K562 (cell line): ENCODE data around the gene EGLN3. TPM values are rescaled to one million over a fixed set of nuclear protein-coding genes. Genes with fewer than 3 reads are reported as not detected.

ENCODE experiments used
- ATAC-seq: fragments of 200-7000 bp; cut with Tn5 transposase; 3 replicates; pipeline ENCODE4 v1.9.1; 2020; ENCODE audit warnings: moderate library complexity
- BruUV-seq: library from RNA; stranded (reverse); fragments of 400-500 nt; replicated peaks from 2 replicates; lab custom pipeline; 2021; lab: Mats Ljungman, UMichigan
- CTCF ChIA-PET: fragments of 300-600 bp; formaldehyde crosslinking; extraction: SDS; loops from one replicate; lab custom pipeline; 2021; ENCODE audit warnings: low intra/inter-chr PET ratio; lab: Yijun Ruan, JAX
- POLR2A ChIA-PET: fragments of 300-600, 350-650 bp; sonication (Branson Sonifier 250); formaldehyde crosslinking; extraction: SDS; loops from one replicate; lab custom pipeline; 2021; ENCODE audit warnings: antibody characterized with exemption, inconsistent platforms; lab: Yijun Ruan, JAX
- DNase-seq, 4 experiments: peaks; one replicate each; pipeline versions ENCODE4 v3.0.0 to v3.0.0-alpha.2; 2011 to 2018; ENCODE audit warnings: low spot score in 3 of 4, mixed read lengths in 3 of 4; ENCODE audit errors: extremely low read depth in 1 of 4
- FAIRE-seq: peaks from 2 replicates; lab custom pipeline; 2011; peaks lifted over from hg19 to GRCh38; lab: Jason Lieb, UNC
- H2AFZ ChIP-seq: 2 replicates; pipeline ENCODE4 v1.6.0; 2011; ENCODE audit warnings: low read depth, low read length, control low read depth, inconsistent platforms
- H3K27ac ChIP-seq: fragments of 200-600 bp; 3 replicates; pipeline ENCODE4 v1.8.0; 2011; ENCODE audit warnings: low read depth, mild to moderate bottlenecking, control low read depth, inconsistent platforms, low read length, moderate library complexity, mixed read lengths; ENCODE audit errors: extremely low read depth
- H3K27me3 ChIP-seq, 2 experiments: fragments of 300-600 bp in 1 of 2; 2 replicates in 1 of 2; 3 replicates in 1 of 2; pipeline versions ENCODE4 v1.6.0 to v1.8.0; 2011; ENCODE audit warnings: inconsistent platforms in 2 of 2, low read length in 2 of 2, mild to moderate bottlenecking in 1 of 2, mixed read lengths in 1 of 2, moderate library complexity in 1 of 2; ENCODE audit not compliant: control insufficient read depth in 2 of 2, insufficient read depth in 2 of 2
- H3K36me3 ChIP-seq: fragments of 300-600 bp; 3 replicates; pipeline ENCODE4 v1.8.0; 2011; ENCODE audit warnings: mild to moderate bottlenecking, low read length, inconsistent platforms; ENCODE audit not compliant: control insufficient read depth, insufficient read depth
- H3K4me1 ChIP-seq, 2 experiments: fragments of 200-600 bp in 1 of 2; replicated peaks in 1 of 2; 2 replicates in 1 of 2; 3 replicates in 1 of 2; pipeline versions ENCODE4 v1.5.1 to v1.8.0; 2011; ENCODE audit warnings: inconsistent platforms in 2 of 2, low read length in 2 of 2, mild to moderate bottlenecking in 1 of 2, mixed read lengths in 1 of 2, moderate library complexity in 1 of 2; ENCODE audit not compliant: control insufficient read depth in 2 of 2, insufficient read depth in 2 of 2
- H3K4me2 ChIP-seq: 2 replicates; pipeline ENCODE4 v1.6.1; 2011; ENCODE audit warnings: low read length, control low read depth, inconsistent platforms, mixed read lengths; ENCODE audit not compliant: insufficient read depth
- H3K4me3 ChIP-seq: fragments of 200-600 bp; sonication (generic), shearing (Covaris generic); 2 replicates; pipeline ENCODE4 v1.5.1; 2016; ENCODE audit warnings: control low read depth, inconsistent platforms
- H3K79me2 ChIP-seq: fragments of 200-600 bp; 3 replicates; pipeline ENCODE4 v1.8.0; 2011; ENCODE audit warnings: low read length, inconsistent platforms; ENCODE audit not compliant: control insufficient read depth, insufficient read depth
- H3K9ac ChIP-seq, 2 experiments: 2 replicates each; pipeline versions ENCODE4 v1.6.0 to v1.6.1; 2011; ENCODE audit warnings: low read depth in 2 of 2, low read length in 2 of 2, control low read depth in 1 of 2, inconsistent platforms in 1 of 2, mild to moderate bottlenecking in 1 of 2, mixed read lengths in 1 of 2; ENCODE audit not compliant: insufficient read depth in 1 of 2
- H3K9me1 ChIP-seq: one replicate; pipeline ENCODE4 v1.6.0; 2011; ENCODE audit warnings: inconsistent platforms, mild to moderate bottlenecking, low read length, moderate library complexity; ENCODE audit not compliant: control insufficient read depth, insufficient read depth
- H3K9me3 ChIP-seq: replicated peaks from 2 replicates; pipeline ENCODE4 v1.5.1; 2011; ENCODE audit warnings: low read depth, low read length, inconsistent platforms; ENCODE audit not compliant: control insufficient read depth, insufficient read depth
- H4K20me1 ChIP-seq: replicated peaks from 2 replicates; pipeline ENCODE4 v1.6.1; 2011; ENCODE audit warnings: low read length, inconsistent platforms, mixed read lengths; ENCODE audit not compliant: control insufficient read depth, insufficient read depth
- ARNT ChIP-seq, 2 experiments: fragments of 450-650 bp; IDR thresholded peaks; 2 replicates each; pipeline ENCODE4 v1.6.1; 2016; ENCODE audit warnings: mild to moderate bottlenecking in 1 of 2
- CCNT2 ChIP-seq: IDR thresholded peaks from 2 replicates; pipeline ENCODE4 v1.6.1; 2011; ENCODE audit warnings: borderline replicate concordance, low read depth, mild to moderate bottlenecking, moderate library complexity, mixed read lengths, low read length; ENCODE audit not compliant: insufficient read length; ENCODE audit errors: extremely low read depth
- FOXM1 ChIP-seq, 2 experiments: fragments of 450-650 bp in 1 of 2; sonication (generic) in 1 of 2; formaldehyde crosslinking in 1 of 2; IDR thresholded peaks; 2 replicates each; pipeline versions ENCODE4 v1.6.1 to v1.9.0; 2017 to 2022; ENCODE audit warnings: low read depth in 2 of 2, mild to moderate bottlenecking in 2 of 2, missing genetic modification reagents in 1 of 2, moderate library complexity in 1 of 2
- GABPB2 ChIP-seq: fragments of 250-450 bp; sonication (Bioruptor Pico); conservative IDR thresholded peaks from 2 replicates; pipeline ENCODE4 v1.5.1; 2021; ENCODE audit warnings: mild to moderate bottlenecking
- ILF3 ChIP-seq: fragments of 450-650 bp; IDR thresholded peaks from 2 replicates; pipeline ENCODE4 v1.6.1; 2018; ENCODE audit warnings: antibody characterized with exemption, mild to moderate bottlenecking, moderate library complexity, borderline replicate concordance
- LCOR ChIP-seq: sonication (generic); formaldehyde crosslinking; IDR thresholded peaks from 2 replicates; pipeline ENCODE4 v1.8.0; 2022; ENCODE audit warnings: mild to moderate bottlenecking, missing genetic modification reagents
- NELFE ChIP-seq: IDR thresholded peaks from 2 replicates; pipeline ENCODE4 v1.6.1; 2011; ENCODE audit warnings: mild to moderate bottlenecking; ENCODE audit not compliant: insufficient read depth, insufficient read length
- PURB ChIP-seq: sonication (generic); formaldehyde crosslinking; IDR thresholded peaks from 2 replicates; pipeline ENCODE4 v1.9.0; 2021; ENCODE audit warnings: low read depth, mild to moderate bottlenecking, missing genetic modification reagents
- RBM25 ChIP-seq: fragments of 200-400 bp; formaldehyde crosslinking; IDR thresholded peaks from 2 replicates; pipeline ENCODE4 v1.6.1; 2018; ENCODE audit warnings: low read length, low read depth, moderate library complexity; ENCODE audit not compliant: severe bottlenecking
- SIN3B ChIP-seq: fragments of 450-650 bp; IDR thresholded peaks from 2 replicates; pipeline ENCODE4 v1.6.1; 2017; ENCODE audit warnings: low read depth, mild to moderate bottlenecking, moderate library complexity
- SRSF9 ChIP-seq: fragments of 200-400 bp; formaldehyde crosslinking; IDR thresholded peaks from 2 replicates; pipeline ENCODE4 v1.6.1; 2017; ENCODE audit warnings: low read depth, low read length, borderline replicate concordance
- ZBTB1 ChIP-seq: sonication (generic); formaldehyde crosslinking; IDR thresholded peaks from 2 replicates; pipeline ENCODE4 v1.8.1; 2023; ENCODE audit warnings: missing genetic modification reagents, low read depth, mild to moderate bottlenecking, borderline replicate concordance
- ZBTB2 ChIP-seq: fragments of 450-650 bp; IDR thresholded peaks from 2 replicates; pipeline ENCODE4 v1.6.1; 2016; ENCODE audit warnings: antibody characterized with exemption
- ZNF133 ChIP-seq: fragments of 250-450 bp; sonication (Bioruptor Pico); IDR thresholded peaks from 2 replicates; pipeline ENCODE4 v1.4.0; 2020; ENCODE audit warnings: mild to moderate bottlenecking
- ZSCAN32 ChIP-seq: fragments of 450-650 bp; formaldehyde crosslinking; IDR thresholded peaks from 2 replicates; pipeline ENCODE4 v1.4.0; 2020; ENCODE audit warnings: mild to moderate bottlenecking, moderate library complexity
- WGBS: fragments of 100-300 bp; shearing (Covaris generic); methylation state at CpG from one replicate; pipeline ENCODE4 v1.1.6; 2016; ENCODE audit warnings: low coverage, mixed read lengths; ENCODE audit not compliant: insufficient coverage; ENCODE audit errors: missing lambda C conversion rate; 5-methylcytosine and 5-hydroxymethylcytosine counted together
- in situ Hi-C: fragments of 300-500 bp; cut with MboI; formaldehyde crosslinking; loops from 4 replicates; pipeline ENCODE4 v1.15.0; 2018; ENCODE audit warnings: inconsistent platforms, mixed read lengths
- intact Hi-C: fragments of 100-400 bp; cut with micrococcal nuclease; formaldehyde crosslinking; loops from 2 replicates; pipeline ENCODE4 v1.14.2; 2022
- polyA plus RNA-seq, 8 experiments: library from polyadenylated mRNA; depleted of rRNA in 4 of 8; stranded (reverse) in 5 of 8; unstranded in 3 of 8; fragments of >200 nt; fragmentation: Nextera tagmentation in 2 of 8; fragmentation: Illumina TruSeq in 1 of 8; extraction: Ambion mirVana in 2 of 8; extraction: Trizol in 1 of 8; gene quantifications; 2 replicates each; pipeline versions ENCODE4 v1.2.1 to v1.2.3, GENCODE V29; 2011 to 2014; ENCODE audit warnings: inconsistent platforms in 1 of 8, missing spikeins in 1 of 8
- total RNA-seq, 7 experiments: library from RNA; depleted of rRNA in 6 of 7; stranded (reverse); fragments of >200 nt in 6 of 7; fragmentation: Illumina TruSeq in 2 of 7; extraction: Trizol in 2 of 7; gene quantifications; 2 replicates each; pipeline versions ENCODE4 v1.2.1 to v1.2.3, GENCODE V29; 2011 to 2021; ENCODE audit warnings: low replicate concordance in 1 of 7
- TF ChIP-seq, protein P1 (sequence below): sonication (generic); formaldehyde crosslinking; IDR thresholded peaks from 2 replicates; pipeline ENCODE4 v1.9.0; 2022; ENCODE audit warnings: mild to moderate bottlenecking, missing genetic modification reagents

Gene EGLN3
- total and polyA plus RNA-seq, 9 of the 15 experiments (the other 6 are each of a cell fraction or from before 2014, with no cell fraction given) = 2.5 to 87.6 (median 5.8) TPM

DNA sequence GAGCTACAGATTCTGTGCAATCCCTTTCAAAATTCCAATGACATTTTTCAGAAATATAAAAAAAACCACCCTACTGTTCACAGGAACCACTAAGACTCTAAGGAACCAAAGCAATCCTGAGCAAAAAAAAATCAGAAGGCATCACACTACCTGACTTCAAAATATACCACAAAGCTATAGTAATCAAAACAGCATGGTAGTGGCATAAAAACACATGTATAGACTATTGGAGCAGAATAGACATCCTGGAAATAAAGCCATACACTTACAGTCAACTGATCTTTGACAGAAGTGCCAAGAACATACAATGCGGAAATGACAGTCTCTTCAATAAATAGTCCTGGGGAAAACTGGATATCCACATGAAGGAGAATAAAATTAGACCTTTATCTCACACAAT is 56.5 kb downstream of the EGLN3 start:
- Histone ChIP-seq H4K20me1 (no peaks in the 10 kb centered on the region), H3K4me2 (no peak overlapping the region), H3K4me3 (no peak overlapping the region), H3K36me3 (no peaks in the 10 kb centered on the region), H3K9me3 (no peaks in the 10 kb centered on the region), H3K27me3 (no peaks in the 10 kb centered on the region), H2AFZ (no peak overlapping the region), H3K27ac (no peak overlapping the region), H3K79me2 (no peaks in the 10 kb centered on the region), H3K9ac (no peak overlapping the region), H3K4me1 (peaks cover 0 to 4% of the 10 kb centered on the region in 2 experiments; a peak in 1 of 5 replicates), H3K9me1 (no peaks in the 10 kb centered on the region)
- 74% methylated on average over 1 of the region's 1 CpG for WGBS
- ChIA-PET CTCF (no interaction called here), POLR2A (no interaction called here)
- DNase-seq (no peak), FAIRE-seq (no peak), ATAC-seq (no peak)
- no peak for TF ChIP-seq ZBTB2
- TF ChIP-seq RBM25 = peak; percentile 56
- TF ChIP-seq LCOR (CRISPR knock-in tag) = no peak
- no TSS peak for BruUV-seq
- intact Hi-C loops (no loop called here), in situ Hi-C loops (no loop called here)

GRCh38 chr14:33891700-33892099 is 59.2 kb downstream of the EGLN3 start:
- Histone ChIP-seq H3K27me3 (no peaks in the 10 kb centered on the region), H3K4me3 (no peak overlapping the region), H3K4me1 (no peaks in the 10 kb centered on the region), H3K9me3 (peaks cover 3% of the 10 kb centered on the region; the same call in 1 of the 2 replicates), H3K36me3 (no peaks in the 10 kb centered on the region), H3K9ac (no peak overlapping the region), H3K79me2 (no peaks in the 10 kb centered on the region), H4K20me1 (no peaks in the 10 kb centered on the region), H2AFZ (no peak overlapping the region), H3K4me2 (no peak overlapping the region), H3K9me1 (no peaks in the 10 kb centered on the region), H3K27ac (no peak overlapping the region)
- DNase-seq (no peak), ATAC-seq (no peak), FAIRE-seq (no peak)
- intact Hi-C loops = no loop called here
- 10% methylated on average over 1 of the region's 1 CpG for WGBS
- ChIA-PET POLR2A (no interaction called here), CTCF (no interaction called here)
- in situ Hi-C loops = no loop called here
- BruUV-seq = no TSS peak
- no peak for TF ChIP-seq ZSCAN32 (CRISPR knock-in tag)
- TF ChIP-seq FOXM1 (IDR thresholded peaks at IDR 0.05; ENCODE audit: low read depth) = no peak
- TF ChIP-seq FOXM1 (CRISPR knock-in tag; IDR thresholded peaks at IDR 0.05; ENCODE audit: low read depth) = no peak
- TF ChIP-seq ARNT (IDR thresholded peaks at IDR 0.05) = no peak
- no peak for TF ChIP-seq GABPB2 (CRISPR knock-in tag)
- TF ChIP-seq ZNF133 (CRISPR knock-in tag) = no peak
- no peak for TF ChIP-seq PURB
- TF ChIP-seq ILF3 = no peak
- no peak for TF ChIP-seq SRSF9
- no peak for TF ChIP-seq NELFE
- TF ChIP-seq, protein P1, sequence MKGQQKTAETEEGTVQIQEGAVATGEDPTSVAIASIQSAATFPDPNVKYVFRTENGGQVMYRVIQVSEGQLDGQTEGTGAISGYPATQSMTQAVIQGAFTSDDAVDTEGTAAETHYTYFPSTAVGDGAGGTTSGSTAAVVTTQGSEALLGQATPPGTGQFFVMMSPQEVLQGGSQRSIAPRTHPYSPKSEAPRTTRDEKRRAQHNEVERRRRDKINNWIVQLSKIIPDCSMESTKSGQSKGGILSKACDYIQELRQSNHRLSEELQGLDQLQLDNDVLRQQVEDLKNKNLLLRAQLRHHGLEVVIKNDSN (CRISPR knock-in tag) = no peak
- no peak for TF ChIP-seq CCNT2
- no peak for TF ChIP-seq ZBTB1 (CRISPR knock-in tag)
- TF ChIP-seq SIN3B = no peak
